ENCODE results near the gene FAM50A.

Gene FAM50A

DNA sequence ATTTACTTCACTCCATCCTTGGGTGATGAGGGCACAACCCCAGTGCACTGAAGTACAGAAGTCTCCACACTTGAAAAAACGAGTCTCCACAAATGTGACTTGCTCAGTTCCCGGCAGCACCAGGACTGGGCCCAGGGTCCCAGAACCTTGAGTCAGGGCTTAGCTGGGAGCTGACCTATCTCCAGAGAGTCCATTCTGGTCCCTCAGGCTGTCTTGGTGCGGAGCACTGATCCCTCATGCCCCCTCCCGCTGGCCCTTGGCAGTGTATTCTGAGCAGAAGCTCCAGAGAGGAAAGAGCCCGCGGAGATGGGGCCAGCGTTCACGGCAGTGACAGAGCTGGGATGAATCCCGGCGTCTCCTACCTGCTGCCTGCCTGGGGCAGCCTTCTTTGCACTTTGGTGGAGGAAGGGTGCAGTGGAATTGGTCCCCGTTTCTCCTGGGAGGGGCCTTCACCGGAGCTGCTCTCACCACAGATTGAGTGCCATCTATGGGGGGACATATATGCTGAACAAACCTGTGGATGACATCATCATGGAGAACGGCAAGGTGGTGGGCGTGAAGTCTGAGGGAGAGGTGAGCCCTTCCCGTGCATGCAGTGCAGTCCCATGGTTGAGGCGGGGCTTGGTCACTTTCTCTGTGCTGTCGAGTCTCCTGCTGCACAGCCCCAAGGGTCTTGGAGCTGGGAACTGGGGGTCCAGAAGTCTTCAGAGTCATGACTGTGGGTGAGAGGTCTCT is 3.2 kb upstream of the FAM50A start:
- DNase-seq = no peak

DNA sequence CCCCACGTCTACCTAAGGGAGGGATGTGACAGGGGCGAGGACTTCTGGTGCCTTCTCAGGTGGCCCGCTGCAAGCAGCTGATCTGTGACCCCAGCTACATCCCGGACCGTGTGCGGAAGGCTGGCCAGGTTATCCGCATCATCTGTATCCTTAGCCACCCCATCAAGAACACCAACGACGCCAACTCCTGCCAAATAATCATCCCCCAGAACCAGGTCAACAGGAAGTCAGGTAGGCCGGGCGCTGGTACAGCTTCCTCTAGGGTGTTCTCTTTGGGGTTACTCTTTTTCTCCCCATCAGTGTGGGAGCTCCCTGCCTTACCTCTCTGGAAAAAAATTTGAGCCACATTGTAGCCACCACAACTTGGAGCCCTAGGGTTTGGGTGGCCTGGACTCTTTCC is 2.4 kb upstream of the FAM50A start:
- DNase-seq = no peak

DNA sequence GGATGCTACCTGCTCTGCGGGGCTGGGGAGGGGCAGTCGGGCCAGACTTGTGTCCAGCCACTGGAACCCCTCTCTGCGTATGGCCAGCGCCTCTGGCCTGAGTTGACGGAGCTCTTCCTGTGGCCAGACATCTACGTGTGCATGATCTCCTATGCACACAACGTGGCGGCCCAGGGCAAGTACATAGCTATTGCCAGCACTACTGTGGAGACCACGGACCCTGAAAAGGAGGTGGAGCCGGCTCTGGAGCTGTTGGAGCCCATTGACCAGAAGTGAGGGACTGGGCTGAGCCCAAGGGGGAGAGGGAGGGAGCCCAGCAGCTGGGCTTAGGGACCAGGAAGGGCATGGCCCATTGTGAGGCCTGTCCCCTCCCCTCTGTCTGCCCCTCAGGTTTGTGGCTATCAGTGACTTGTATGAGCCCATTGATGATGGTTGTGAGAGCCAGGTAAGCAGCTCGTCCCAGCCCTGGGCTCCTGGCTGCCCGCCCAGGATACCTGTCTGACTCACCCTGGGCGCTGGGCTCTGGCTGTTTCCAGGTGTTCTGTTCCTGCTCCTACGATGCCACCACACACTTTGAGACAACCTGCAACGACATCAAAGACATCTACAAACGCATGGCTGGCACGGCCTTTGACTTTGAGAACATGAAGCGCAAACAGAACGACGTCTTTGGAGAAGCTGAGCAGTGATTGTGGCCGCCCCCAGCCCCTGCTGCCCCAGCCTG is 1.8 kb upstream of the FAM50A start:
- no peak for DNase-seq

DNA sequence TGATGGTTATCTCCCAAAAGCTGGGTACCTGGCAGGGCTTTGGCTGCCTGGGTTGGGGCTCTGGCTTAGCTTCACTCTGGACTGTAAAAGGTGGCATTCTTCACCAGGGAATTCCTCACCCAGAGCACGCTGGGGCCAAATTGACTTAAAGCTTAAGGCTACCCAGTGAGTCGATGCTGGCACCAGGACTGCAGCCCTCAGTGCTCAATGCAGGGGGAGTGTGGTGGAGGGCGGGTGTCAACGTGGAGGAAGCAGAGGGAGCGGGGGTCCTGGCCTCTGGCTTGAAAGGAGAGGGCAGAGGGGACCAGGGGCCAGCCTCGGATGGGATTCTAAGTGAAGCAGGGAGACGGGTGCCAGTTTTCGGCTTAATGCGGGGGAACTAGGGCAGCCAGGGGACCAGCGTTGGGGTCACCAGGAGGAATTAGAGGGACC is 446 bp upstream of the FAM50A start:
- no peak for DNase-seq

DNA sequence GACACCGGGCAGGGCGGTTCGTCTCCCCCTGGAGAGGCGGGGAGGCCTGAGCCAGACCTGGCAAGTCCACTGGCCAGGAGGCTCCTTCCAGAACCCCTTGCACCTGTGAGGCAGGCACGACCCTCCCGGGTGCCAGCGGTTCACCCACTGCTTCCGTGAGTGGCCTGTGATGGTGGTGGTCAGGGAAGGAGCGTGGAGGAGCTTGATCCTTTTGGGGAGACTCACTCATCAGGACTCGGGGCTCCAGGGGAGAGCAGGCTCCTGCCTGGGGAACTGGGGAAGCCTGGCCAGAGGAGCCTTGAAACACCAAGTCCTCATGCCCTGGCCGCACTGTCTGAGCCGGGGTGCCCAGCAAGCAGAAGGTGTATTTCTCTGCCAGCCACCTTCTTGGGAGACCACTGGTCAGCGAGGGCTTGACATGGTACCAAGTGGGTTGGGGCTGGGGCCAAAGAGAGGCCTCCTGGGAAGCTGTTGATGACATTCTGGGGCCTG is 860 bp downstream of the FAM50A start:
- no peak for DNase-seq

DNA sequence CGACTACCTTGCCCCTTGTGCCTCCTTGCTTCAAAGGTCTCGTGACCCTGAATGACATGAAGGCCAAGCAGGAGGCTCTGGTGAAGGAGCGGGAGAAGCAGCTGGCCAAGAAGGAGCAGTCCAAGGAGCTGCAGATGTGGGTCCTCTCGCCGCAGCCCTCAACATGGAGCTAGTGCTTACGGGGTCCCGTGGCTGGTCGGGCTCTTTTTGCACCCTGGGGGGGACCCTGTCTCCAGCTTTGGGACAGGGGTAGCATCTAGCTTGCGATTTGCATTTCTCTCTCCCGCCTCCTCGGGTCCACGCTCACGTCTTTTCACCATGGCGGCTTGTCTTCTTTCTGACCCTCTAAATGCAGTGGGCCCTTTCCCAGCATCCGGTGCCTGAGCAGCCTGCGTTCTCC is 1.8 kb downstream of the FAM50A start:
- DNase-seq = no peak

DNA sequence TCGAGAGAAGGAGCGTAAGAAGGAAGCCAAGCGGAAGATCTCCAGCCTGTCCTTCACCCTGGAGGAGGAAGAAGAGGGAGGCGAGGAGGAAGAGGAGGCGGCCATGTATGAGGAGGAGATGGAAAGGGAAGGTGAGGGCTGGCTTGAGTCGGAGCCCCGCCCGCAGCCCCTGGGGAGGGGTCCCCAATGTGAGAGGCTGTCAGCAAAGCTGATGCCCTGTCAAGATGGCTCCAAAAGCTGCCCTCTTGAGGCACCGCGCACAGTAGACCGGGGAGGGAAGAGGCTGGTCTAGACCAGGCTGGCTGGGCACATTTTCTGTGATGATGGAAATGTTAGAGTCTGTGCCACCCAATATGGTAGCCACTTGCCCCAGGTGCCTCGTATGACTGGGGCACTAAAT is 2.5 kb downstream of the FAM50A start:
- DNase-seq = no peak

DNA sequence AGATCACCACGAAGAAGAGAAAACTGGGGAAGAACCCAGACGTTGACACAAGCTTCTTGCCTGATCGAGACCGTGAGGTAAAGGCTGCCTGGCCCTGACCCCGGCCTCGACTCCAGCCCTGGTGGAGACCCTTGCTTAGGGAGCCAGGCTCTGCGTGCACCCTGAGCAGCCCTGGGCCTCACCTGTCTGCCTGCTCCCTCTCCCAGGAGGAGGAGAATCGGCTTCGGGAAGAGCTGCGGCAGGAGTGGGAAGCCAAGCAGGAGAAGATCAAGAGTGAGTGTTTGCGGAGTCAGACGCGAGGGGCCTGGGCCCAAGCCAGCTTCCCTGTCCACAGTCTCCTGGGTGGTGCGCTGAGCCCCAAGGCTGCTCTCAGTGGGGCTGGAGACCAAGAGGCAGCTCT is 4.5 kb downstream of the FAM50A start:
- no peak for DNase-seq

DNA sequence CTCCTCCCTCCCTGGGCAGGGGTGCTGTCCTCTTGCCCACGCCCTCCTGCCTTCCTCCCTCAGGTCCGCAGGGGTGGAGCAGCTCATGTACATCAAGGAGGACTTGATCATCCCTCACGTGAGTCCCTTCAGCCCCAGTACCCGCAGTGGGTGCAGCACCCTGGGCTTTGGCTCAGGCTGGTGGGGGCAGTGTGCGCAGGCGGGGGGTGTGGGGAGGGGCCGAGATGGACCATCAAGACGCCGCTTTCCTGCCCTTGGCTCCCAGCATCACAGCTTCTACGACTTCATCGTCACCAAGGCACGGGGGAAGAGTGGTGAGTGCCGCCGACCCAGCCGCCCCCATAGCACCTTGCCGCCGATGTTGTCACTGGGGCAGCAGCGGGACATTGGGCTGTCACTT is 5.7 kb downstream of the FAM50A start:
- no peak for DNase-seq

DNA sequence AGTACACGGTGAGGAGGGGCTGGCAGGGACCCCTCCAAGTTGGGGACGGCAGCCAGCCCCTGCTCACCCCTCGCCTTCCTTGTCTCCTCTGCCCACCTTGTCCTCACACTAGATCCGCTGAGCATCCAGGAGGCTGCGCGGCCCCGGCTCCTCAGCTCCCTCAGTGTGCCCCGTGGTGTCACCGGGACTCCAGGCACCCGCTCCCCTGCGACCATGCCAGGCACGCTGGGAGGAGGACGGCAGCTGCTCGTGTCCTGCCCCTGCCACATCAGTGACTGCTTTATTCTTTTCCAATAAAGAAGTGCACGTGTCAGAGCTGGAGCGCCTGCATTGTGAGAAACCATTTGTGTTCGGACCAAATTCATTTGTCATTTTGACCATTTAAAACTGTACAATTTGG is 6.4 kb downstream of the FAM50A start:
- no peak for DNase-seq

DNA sequence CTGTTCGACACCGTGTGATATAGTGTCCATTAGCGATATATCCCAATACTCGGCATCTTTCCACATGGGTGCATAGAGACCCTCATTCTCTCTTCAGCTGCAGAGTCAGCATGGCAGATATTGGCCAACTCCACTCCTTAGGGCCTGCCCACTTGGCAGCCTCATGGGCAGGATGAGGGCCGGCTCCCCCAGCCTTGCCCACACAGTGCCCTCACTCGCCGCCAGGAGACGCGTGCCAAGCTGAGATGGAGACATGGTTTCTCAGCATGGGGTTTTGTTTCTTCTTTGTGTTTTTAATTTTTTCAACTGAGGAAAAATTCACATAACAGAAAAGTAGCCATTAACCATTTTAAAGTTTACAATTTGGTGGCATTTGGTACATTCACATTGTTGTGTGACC is 8.9 kb downstream of the FAM50A start:
- DNase-seq = no peak

DNA sequence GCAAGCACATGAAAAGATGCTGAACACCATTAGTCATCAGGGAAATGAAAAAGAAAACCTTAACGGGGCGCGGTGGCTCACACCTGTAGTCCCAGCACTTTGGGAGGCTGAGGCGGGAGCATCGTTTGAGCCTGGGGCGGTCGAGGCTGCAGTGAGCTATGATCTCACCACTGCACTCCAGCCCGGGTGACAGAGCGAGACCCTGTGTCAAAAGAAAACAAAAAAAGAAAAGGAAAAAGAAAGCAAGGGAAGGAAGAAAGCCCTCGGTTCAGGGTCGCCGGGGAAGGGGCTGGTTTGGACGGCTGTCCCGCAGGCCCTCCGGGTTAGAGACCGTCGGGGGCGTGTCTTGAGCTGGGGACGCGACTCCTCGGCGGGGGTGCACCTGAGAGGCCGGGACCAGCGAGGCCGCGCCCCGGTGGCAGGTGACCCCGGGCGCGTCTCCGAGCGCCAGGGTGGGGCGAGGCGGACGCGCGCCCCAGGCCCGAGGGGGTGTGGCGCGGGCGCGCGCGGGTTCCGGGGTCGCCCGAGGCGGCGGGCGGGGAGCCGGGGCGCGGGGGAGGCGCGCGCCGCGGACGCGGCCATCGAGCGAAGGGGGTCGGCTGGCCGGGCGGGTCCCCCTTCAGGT is 13.7 kb downstream of the FAM50A start:
- DNase-seq = peak; percentile 44 to 45

DNA sequence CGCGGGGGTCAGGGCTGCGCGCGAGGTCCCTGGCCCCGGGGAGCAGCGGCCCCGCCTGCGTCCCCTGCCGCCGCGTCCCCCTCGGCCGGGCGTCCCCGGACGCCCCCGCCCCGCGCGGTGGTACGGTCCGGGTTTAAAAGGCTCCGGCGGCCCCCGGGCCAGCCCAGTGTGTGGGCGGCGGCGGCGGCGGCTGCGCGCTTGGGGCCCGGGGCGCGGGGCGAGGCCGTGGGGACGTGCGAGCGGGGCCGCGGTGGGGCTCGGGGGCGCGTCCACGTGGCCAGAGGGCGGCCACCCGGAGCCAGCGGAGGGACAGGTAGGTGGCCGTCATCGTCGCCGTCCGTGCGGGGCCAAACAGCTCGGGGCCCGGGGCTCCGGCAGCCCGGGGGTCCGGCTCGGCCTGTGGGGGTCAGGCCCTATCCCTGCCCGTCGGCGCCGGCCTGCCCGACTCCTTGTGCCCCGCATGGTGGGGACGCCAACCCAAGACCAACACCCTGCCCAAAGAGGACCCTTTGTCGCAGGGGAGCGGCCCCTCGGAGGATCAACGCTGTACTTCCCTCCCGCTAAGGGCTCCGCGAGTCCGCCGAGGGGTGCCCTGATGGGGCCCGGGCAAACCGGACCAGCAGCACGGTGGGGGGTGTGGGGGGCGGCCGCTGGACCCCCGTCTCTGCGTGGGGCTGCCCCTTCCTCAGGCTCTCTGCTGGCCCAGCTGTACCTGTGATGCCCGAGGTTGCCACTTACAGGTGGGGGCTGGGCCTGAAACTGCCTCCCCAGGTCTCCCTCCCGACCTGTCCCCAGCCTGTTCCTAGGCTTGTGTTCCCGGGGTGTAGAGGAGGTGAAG is 14.4 kb downstream of the FAM50A start, which contains the start of gene PLXNA3:
PLXNA3 (plus strand) TSS at position 166 of the 838 bp plus-strand sequence. CDS start 1,903 bp downstream, outside the sequence.
- DNase-seq = peak; percentile 54 to 58

DNA sequence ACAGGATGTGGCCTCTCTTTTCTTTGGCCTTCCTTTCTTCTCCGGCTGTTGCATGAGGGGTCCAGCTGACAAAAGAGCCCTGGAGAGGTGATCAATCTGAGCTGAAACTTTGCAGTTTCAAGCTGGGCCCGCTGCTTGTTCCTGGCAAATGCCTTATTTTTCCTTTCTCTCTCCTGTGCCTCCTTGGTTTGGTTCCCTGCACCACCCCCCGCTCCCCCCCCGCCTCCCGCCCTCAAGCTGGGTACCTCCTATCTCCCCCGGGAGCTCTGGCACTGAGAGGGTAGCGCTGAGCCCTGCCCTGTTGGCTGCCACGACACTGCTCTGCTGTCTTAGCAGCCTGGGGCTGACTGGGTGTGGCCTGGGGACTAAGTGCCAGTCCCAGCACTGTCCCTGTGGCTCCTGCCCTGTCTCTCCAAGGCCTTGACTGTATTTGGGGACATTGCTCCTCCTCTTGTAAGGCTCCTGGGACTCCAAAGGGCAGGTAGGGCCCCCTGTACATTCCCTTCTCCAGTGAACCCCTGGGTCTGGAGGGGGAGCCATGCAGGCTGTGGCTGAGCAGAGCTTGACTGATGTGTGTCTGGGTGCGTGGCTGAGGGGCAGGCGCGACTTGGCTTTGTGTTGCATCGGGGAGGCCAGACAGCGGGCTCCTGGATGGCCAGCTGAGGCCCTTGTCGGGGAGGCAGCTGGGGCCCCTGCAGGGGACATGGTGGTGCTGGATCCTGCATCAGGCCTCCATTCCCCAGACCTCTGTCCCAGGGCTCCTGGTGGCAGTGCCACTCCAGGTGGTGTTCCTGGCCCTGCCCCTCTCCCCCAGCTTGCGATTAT is 15.2 kb downstream of the FAM50A start:
- peak in 1 of 2 experiments; percentile 19 for DNase-seq

DNA sequence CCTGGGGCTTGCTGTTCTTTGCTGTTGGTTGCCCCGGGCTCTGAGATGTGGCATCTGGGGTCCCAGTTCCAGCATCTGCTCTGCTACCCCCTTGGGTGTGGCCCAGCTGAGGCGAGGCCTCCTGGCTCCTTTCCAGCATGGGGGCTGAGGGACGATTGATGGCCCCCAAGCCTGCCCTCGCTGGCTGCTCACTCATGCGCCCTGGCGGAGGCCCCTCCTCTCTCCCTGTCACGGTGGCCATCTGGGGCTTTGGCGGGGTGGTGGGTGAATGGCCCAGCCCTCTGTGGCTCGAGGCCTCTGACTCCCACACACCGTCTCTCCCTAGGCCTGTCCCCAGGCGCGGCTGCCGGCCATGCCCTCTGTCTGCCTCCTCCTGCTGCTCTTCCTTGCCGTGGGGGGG is 15.9 kb downstream of the FAM50A start:
- no peak for DNase-seq

DNA sequence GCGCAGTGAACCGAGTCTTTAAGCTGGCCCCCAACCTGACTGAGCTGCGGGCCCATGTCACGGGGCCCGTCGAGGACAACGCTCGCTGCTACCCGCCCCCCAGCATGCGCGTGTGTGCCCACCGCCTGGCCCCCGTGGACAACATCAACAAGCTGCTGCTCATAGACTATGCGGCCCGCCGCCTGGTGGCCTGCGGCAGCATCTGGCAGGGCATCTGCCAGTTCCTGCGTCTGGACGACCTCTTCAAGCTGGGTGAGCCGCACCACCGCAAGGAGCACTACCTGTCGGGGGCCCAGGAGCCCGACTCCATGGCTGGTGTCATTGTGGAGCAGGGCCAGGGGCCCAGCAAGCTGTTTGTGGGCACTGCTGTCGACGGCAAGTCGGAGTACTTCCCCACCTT is 16.4 kb downstream of the FAM50A start:
- DNase-seq = no peak

DNA sequence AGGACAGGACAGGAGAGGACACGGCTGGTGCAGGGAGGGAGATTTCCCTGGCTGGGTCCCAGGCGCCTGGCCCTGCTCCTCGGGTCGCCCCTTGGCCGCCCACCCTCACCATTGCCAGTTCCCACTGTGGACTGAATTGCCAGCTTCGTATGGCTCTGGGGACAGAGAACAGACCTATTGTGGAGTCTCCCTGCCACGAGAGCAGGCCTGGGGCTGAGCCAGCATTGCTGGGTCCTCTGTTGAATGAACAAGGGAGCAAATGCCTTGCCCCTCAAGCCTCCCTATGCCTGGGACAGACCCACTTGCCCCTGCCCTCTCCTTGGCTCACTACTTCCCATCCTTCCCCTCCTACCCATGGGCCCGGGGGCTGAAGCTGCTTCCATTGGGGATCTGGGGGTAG is 18.5 kb downstream of the FAM50A start:
- no peak for DNase-seq

DNA sequence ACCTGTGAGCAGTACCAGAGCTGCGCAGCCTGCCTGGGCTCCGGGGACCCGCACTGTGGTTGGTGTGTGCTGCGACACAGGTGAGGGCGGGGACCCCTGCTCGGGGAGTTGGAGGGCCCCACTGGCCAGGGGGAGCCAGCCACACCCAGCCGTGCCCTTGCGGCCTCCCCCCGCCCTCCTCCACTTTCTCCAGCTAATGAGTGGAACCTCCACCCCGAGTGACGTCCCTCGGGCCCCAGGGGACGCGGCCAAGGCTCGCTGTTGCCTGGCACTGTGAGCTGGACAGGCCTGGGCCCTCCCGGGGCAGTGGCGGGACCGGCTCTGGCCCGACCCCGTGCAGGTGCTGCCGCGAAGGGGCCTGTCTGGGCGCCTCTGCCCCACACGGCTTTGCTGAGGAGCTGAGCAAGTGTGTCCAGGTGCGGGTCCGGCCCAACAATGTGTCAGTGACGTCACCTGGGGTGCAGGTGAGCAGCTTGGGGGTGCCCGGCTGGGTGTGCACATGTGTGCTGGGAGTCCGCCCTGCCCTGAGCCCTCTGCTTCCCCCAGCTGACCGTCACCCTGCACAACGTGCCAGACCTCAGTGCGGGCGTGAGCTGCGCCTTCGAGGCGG is 19.8 kb downstream of the FAM50A start:
- DNase-seq = no peak

DNA sequence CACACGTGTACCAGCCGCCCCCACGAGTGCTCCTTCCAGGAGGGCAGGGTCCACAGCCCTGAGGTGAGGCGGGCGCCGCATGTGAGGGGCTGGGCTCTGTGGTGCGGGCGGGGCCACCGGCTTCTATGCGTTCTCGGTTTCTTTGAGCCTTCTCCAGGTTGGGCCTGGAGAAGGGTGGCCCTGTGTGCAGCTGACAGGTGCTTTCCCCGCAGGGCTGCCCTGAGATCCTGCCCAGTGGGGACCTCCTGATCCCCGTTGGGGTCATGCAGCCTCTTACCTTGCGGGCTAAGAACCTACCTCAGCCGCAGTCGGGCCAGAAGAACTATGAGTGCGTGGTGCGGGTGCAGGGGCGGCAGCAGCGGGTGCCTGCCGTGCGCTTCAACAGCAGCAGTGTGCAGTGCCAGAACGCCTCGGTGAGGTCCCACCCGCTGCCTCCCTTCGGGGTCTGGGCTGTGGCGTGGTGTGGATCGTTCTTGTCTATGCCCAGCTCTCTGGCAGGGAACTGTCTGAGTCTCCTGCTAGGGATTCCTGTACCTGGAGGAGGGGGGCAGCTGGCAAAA is 20.9 kb downstream of the FAM50A start:
- no peak for DNase-seq

DNA sequence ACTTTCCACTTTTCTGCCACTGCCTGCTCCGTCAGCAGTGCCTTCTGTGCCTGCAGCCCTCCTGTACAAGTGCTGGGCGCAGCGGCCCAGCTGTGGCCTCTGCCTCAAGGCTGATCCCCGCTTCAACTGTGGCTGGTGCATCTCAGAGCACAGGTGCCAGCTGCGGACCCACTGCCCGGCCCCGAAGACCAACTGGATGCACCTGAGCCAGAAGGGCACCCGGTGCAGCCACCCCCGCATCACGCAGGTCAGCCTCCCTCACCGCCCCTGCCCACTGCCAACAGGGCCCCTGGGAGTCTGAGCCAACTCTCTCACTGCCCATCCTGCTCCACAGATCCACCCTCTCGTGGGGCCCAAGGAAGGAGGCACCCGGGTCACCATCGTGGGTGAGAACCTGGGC is 21.7 kb downstream of the FAM50A start:
- DNase-seq = no peak

DNA sequence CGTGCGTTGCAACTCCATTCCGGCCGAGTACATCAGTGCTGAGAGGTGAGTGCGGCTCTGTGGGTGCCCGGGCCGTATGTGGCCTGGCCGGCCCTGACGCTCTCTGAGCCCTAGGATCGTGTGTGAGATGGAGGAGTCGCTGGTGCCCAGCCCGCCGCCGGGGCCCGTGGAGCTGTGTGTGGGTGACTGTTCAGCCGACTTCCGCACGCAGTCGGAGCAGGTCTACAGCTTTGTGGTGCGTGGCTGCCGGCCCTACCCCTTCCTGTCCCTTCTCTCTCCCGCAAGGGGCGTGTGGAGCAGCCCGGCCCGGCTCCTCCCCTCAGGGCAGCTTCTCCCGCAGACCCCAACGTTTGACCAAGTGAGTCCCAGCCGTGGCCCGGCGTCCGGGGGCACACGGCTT is 22.1 kb downstream of the FAM50A start:
- no peak for DNase-seq
